Activated B cell treated with CpG ODN at 0.5 μM for 24 hours (primary cell): ENCODE results near the gene CDK14. TPM values are rescaled to one million over a fixed set of nuclear protein-coding genes. Genes with fewer than 3 reads are reported as not detected.

ENCODE experiments used
- ATAC-seq: fragments of 200-7000 bp; cut with Tn5 transposase; one replicate; pipeline ENCODE4 v1.10.0; 2021; ENCODE audit warnings: low read depth, mild to moderate bottlenecking, moderate library complexity
- CTCF ChIA-PET: fragments of 350-600 bp; sonication (Branson Sonifier 250); formaldehyde crosslinking; loops from one replicate; lab custom pipeline; 2021; ENCODE audit warnings: antibody characterized with exemption; lab: Charles Lee
- POLR2A ChIA-PET: fragments of 350-600 bp; sonication (Branson Sonifier 250); formaldehyde crosslinking; loops from one replicate; lab custom pipeline; 2021; ENCODE audit warnings: antibody characterized with exemption; lab: Charles Lee
- DNase-seq: peaks from one replicate; pipeline ENCODE4 v3.0.0; 2022
- H3K27ac Mint-ChIP-seq: one replicate; pipeline ENCODE4 v1.8.0; 2020; ENCODE audit warnings: mixed read lengths
- H3K27me3 Mint-ChIP-seq: one replicate; pipeline ENCODE4 v1.8.0; 2021; ENCODE audit warnings: mixed read lengths
- H3K36me3 Mint-ChIP-seq: one replicate; pipeline ENCODE4 v1.8.0; 2021; ENCODE audit warnings: low read depth, mixed read lengths
- H3K4me1 Mint-ChIP-seq: one replicate; pipeline ENCODE4 v1.8.0; 2021; ENCODE audit warnings: mixed read lengths
- H3K4me3 Mint-ChIP-seq: one replicate; pipeline ENCODE4 v1.8.0; 2020; ENCODE audit warnings: mild to moderate bottlenecking, mixed read lengths
- H3K9me3 Mint-ChIP-seq: one replicate; pipeline ENCODE4 v1.8.0; 2020; ENCODE audit warnings: mixed read lengths
- CTCF ChIP-seq: fragments of 200-600 bp; IDR thresholded peaks from one replicate; pipeline ENCODE4 v1.8.0; 2022; ENCODE audit warnings: antibody characterized with exemption, mild to moderate bottlenecking
- intact Hi-C: fragments of 100-400 bp; cut with micrococcal nuclease; formaldehyde crosslinking; loops from one replicate; pipeline ENCODE4 v1.15.1; 2024
- total RNA-seq: library from RNA; stranded (reverse); gene quantifications from 2 replicates; pipeline ENCODE4 v1.2.3, GENCODE V29; 2022

CDK14 gene
- total RNA-seq, 1 donor from 2014 or later = 140 TPM

- intact Hi-C loops = no loop called here
- Mint-ChIP-seq H3K9me3 (no peaks in the 10 kb centered on the region), H3K4me1 (peaks cover 6% of the 10 kb centered on the region), H3K4me3 (no peak overlapping the region), H3K27ac (no peak overlapping the region), H3K36me3 (peaks cover 31% of the 10 kb centered on the region), H3K27me3 (no peaks in the 10 kb centered on the region)
- DNase-seq (no peak), ATAC-seq (no peak)
- TF ChIP-seq CTCF = no peak
- ChIA-PET POLR2A (no interaction called here), CTCF (interaction anchor here (0.9 to 2.3 kb wide), 6 partner anchors 10 to 790 kb away, joined by 3 to 12 read pairs (median 5); partner anchors contain the start of gene MTERF1)
Observed at GRCh38 chr7:91090684-91091083, 494.6 kb downstream of the CDK14 start.

- DNase-seq = no peak
- Mint-ChIP-seq H3K27ac (no peak overlapping the region), H3K4me3 (no peak overlapping the region), H3K27me3 (no peaks in the 10 kb centered on the region), H3K36me3 (peaks cover 25% of the 10 kb centered on the region), H3K4me1 (peaks cover 6% of the 10 kb centered on the region), H3K9me3 (no peaks in the 10 kb centered on the region)
- no peak for ATAC-seq
- intact Hi-C loops = no loop called here
- POLR2A ChIA-PET = no interaction called here
- CTCF ChIA-PET = interaction anchor here (0.9 kb wide), 1 partner anchor 438 kb away, joined by 3 read pairs; no protein-coding TSS in a partner anchor
- TF ChIP-seq CTCF = no peak
Observed at GRCh38 chr7:91091631-91092030, 495.5 kb downstream of the CDK14 start.

- ATAC-seq (no peak), DNase-seq (no peak)
- Mint-ChIP-seq H3K27ac (no peak overlapping the region), H3K9me3 (no peaks in the 10 kb centered on the region), H3K4me3 (no peak overlapping the region), H3K4me1 (peaks cover 6% of the 10 kb centered on the region), H3K36me3 (peaks cover 21% of the 10 kb centered on the region), H3K27me3 (no peaks in the 10 kb centered on the region)
- CTCF ChIA-PET = no interaction called here
- intact Hi-C loops = no loop called here
- POLR2A ChIA-PET = no interaction called here
- no peak for TF ChIP-seq CTCF
Observed at GRCh38 chr7:91093181-91093580, 497.1 kb downstream of the CDK14 start.

DNA sequence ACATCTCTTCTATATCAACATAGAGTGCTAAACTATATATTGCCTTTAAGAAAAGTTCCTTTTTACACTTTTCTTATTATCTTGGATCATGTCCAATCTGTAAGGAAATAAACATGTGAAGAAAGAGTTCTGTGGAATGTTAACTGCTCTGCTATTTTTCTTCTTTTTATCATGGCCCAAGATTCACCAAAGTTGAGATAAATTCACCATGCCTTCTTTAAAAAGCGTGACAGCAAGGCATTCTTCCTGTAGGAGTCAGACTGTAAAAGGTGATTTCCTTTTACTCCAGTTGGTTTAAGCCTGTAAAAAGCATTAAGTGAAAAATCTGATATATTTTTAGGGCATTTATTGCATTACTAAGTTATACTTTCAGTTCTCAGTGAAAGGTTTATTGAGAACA, 502.4 kb downstream of the CDK14 start:
- TF ChIP-seq CTCF = no peak
- no peak overlapping the region for H3K27ac Mint-ChIP-seq
- H3K36me3 Mint-ChIP-seq = peaks cover 26% of the 10 kb centered on the region
- DNase-seq (no peak), ATAC-seq (no peak)
- ChIA-PET CTCF (no interaction called here), POLR2A (no interaction called here)
- H3K4me3 Mint-ChIP-seq = no peak overlapping the region
- no peaks in the 10 kb centered on the region for H3K9me3 Mint-ChIP-seq
- peaks cover 5% of the 10 kb centered on the region for H3K4me1 Mint-ChIP-seq
- H3K27me3 Mint-ChIP-seq = no peaks in the 10 kb centered on the region
- intact Hi-C loops = no loop called here

DNA sequence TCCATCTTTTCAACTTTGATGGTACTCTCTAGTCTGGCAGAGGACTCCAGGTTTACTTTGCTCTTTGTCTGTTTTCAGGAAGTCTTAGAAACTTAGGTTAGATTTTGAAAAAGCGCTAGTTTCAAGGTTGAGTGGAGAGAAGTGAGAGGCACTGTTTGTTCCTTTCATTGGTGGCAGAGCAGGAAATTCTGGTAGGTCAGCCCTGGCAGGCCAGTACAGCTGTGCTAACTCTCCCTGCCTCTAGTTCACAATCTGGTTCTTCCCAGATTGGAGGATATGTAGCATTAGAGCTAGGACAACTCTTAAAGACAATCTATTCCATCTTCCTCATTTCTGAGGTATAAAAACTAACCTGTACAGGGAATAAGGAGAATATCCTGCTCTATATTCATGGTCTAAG, 507.2 kb downstream of the CDK14 start:
- TF ChIP-seq CTCF = no peak
- ATAC-seq = no peak
- no peak for DNase-seq
- POLR2A ChIA-PET = no interaction called here
- CTCF ChIA-PET = no interaction called here
- peaks cover 5% of the 10 kb centered on the region for H3K4me1 Mint-ChIP-seq
- no peak overlapping the region for H3K27ac Mint-ChIP-seq
- H3K36me3 Mint-ChIP-seq = peaks cover 24% of the 10 kb centered on the region
- intact Hi-C loops = no loop called here
- no peaks in the 10 kb centered on the region for H3K27me3 Mint-ChIP-seq
- no peak overlapping the region for H3K4me3 Mint-ChIP-seq
- H3K9me3 Mint-ChIP-seq = no peaks in the 10 kb centered on the region
